Ascending aorta (tissue), 2 donors: ENCODE measurements around the gene PEX7. TPM values are rescaled to one million over a fixed set of nuclear protein-coding genes. Genes with fewer than 3 reads are reported as not detected.

Source experiments
- DNase-seq, 2 donors: peaks; one replicate each; pipeline ENCODE4 v3.0.0-alpha.2; 2019; ENCODE audit warnings: low spot score in 2 of 2
- H3K27ac ChIP-seq, 2 donors: fragments of 200-600 bp; sonication (generic); one replicate each; pipeline ENCODE4 v1.5.1; 2016 to 2017; ENCODE audit warnings: mild to moderate bottlenecking in 1 of 2
- H3K27me3 ChIP-seq: fragments of 200-600 bp; sonication (generic); one replicate; pipeline ENCODE4 v1.5.1; 2017
- H3K36me3 ChIP-seq, 2 donors: fragments of 200-600 bp; sonication (generic); one replicate each; pipeline ENCODE4 v1.5.1; 2016
- H3K4me1 ChIP-seq, 2 donors: fragments of 200-600 bp; sonication (generic); one replicate each; pipeline ENCODE4 v1.5.1; 2016 to 2017; ENCODE audit warnings: mild to moderate bottlenecking in 1 of 2
- H3K4me3 ChIP-seq, 2 donors: fragments of 200-600 bp; sonication (generic); one replicate each; pipeline ENCODE4 v1.5.1; 2016 to 2017; ENCODE audit warnings: mild to moderate bottlenecking in 1 of 2
- H3K9me3 ChIP-seq, 2 donors: fragments of 200-600 bp; sonication (generic); one replicate each; pipeline ENCODE4 v1.5.1; 2016
- CTCF ChIP-seq, 3 experiments: fragments of 200-600 bp in 2 of 3; fragments of 450-650 bp in 1 of 3; sonication (generic) in 2 of 3; IDR thresholded peaks; one replicate each; pipeline ENCODE4 v1.5.1; 2016 to 2019; ENCODE audit warnings: antibody characterized with exemption in 3 of 3, mild to moderate bottlenecking in 1 of 3, moderate library complexity in 1 of 3
- intact Hi-C: fragments of 100-400 bp; cut with DNase I; formaldehyde crosslinking; loops from one replicate; pipeline ENCODE4 v1.15.1; 2023
- total RNA-seq: library from RNA; depleted of rRNA; stranded (reverse); fragments of >200 nt; gene quantifications from one replicate; pipeline ENCODE4 v1.1.0, GENCODE V29; 2016

Gene PEX7
- total RNA-seq, 1 donor from 2014 or later = 10.5 TPM

GRCh38 chr6:136795996-136796395, 26.4 kb upstream of the PEX7 start:
- Histone ChIP-seq H3K4me3 (no peak overlapping the region), H3K9me3 (no peaks in the 10 kb centered on the region), H3K27ac (no peak overlapping the region), H3K36me3 (no peaks in the 10 kb centered on the region), H3K27me3 (no peaks in the 10 kb centered on the region), H3K4me1 (peaks cover 0 to 6% of the 10 kb centered on the region in 2 donors)
- TF ChIP-seq CTCF (IDR thresholded peaks at IDR 0.05) = no peak
- no peak for DNase-seq
- intact Hi-C loops = loop anchor here (10.0 kb wide), 1 partner anchor 511 kb away; the partner anchor contains the start of gene BCLAF1

- Histone ChIP-seq H3K9me3 (no peaks in the 10 kb centered on the region), H3K27ac (no peak overlapping the region), H3K4me1 (peaks cover 0 to 6% of the 10 kb centered on the region in 2 donors), H3K36me3 (no peaks in the 10 kb centered on the region), H3K27me3 (no peaks in the 10 kb centered on the region), H3K4me3 (no peak overlapping the region)
- intact Hi-C loops = loop anchor here (10.0 kb wide), 1 partner anchor 513 kb away; the partner anchor contains the start of gene BCLAF1
- TF ChIP-seq CTCF (IDR thresholded peaks at IDR 0.05) = no peak
- DNase-seq = no peak
Observed at GRCh38 chr6:136798044-136798443, 24.3 kb upstream of the PEX7 start.

GRCh38 chr6:136801581-136801980, 20.8 kb upstream of the PEX7 start:
- no peak for DNase-seq
- no peaks in the 10 kb centered on the region for H3K27me3 ChIP-seq
- no peak for TF ChIP-seq CTCF (IDR thresholded peaks at IDR 0.05)
- H3K9me3 ChIP-seq = no peaks in the 10 kb centered on the region
- H3K4me3 ChIP-seq = no peak overlapping the region
- intact Hi-C loops = no loop called here
- no peak overlapping the region for H3K27ac ChIP-seq
- no peaks in the 10 kb centered on the region for H3K36me3 ChIP-seq
- no peaks in the 10 kb centered on the region for H3K4me1 ChIP-seq

GRCh38 chr6:136803608-136804007, 18.8 kb upstream of the PEX7 start:
- no peaks in the 10 kb centered on the region for H3K27me3 ChIP-seq
- no peak for TF ChIP-seq CTCF (IDR thresholded peaks at IDR 0.05)

GRCh38 chr6:136809091-136809860, 13.1 kb upstream of the PEX7 start:
- intact Hi-C loops = no loop called here

More at GRCh38 chr6:136803608-136804007, 18.8 kb upstream of the PEX7 start:
- Histone ChIP-seq H3K27ac (no peak overlapping the region), H3K9me3 (no peaks in the 10 kb centered on the region), H3K4me3 (no peak overlapping the region), H3K36me3 (no peaks in the 10 kb centered on the region), H3K4me1 (no peaks in the 10 kb centered on the region)
- intact Hi-C loops = no loop called here
- DNase-seq = no peak

More at GRCh38 chr6:136809091-136809860, 13.1 kb upstream of the PEX7 start:
- H3K36me3 ChIP-seq = no peaks in the 10 kb centered on the region
- H3K9me3 ChIP-seq = no peaks in the 10 kb centered on the region
- DNase-seq = no peak
- H3K4me1 ChIP-seq = no peaks in the 10 kb centered on the region
- TF ChIP-seq CTCF (IDR thresholded peaks at IDR 0.05) = no peak
- H3K27me3 ChIP-seq = no peaks in the 10 kb centered on the region
- no peak overlapping the region for H3K27ac ChIP-seq
- H3K4me3 ChIP-seq = no peak overlapping the region
